Measurements from ENCODE around the gene ZNF653.
A peak's percentile ranks its signal among the peaks of the same experiment; 100 is the strongest.

The ZNF653 gene

GRCh38 chr19:11507370-11508078 is 1.9 kb upstream of the ZNF653 start:
- Histone ChIP-seq H3K36me3 (ENCODE audit: insufficient read depth, low read length) (no peaks in the 10 kb centered on the region), H3K4me2 (ENCODE audit: low read length) (no peak overlapping the region), H3K9me3 (replicated peaks; ENCODE audit: low read length) (no peaks in the 10 kb centered on the region), H3K27me3 (ENCODE audit: control insufficient read depth, insufficient read depth, low read length) (no peaks in the 10 kb centered on the region), H3K4me1 (ENCODE audit: control insufficient read depth, insufficient read depth, low read length) (peaks cover 12% of the 10 kb centered on the region), H3K4me3 (ENCODE audit: low read length) (no peak overlapping the region), H3K9ac (ENCODE audit: low read depth, low read length) (no peak overlapping the region)

- H3K4me2 ChIP-seq (ENCODE audit: low read length): peak overlapping the region; percentile 25
- no peaks in the 10 kb centered on the region for H3K9me3 ChIP-seq (replicated peaks; ENCODE audit: low read length)
- H3K4me1 ChIP-seq (ENCODE audit: control insufficient read depth, insufficient read depth, low read length): peaks cover 12% of the 10 kb centered on the region
- no peak overlapping the region for H3K9ac ChIP-seq (ENCODE audit: low read depth, low read length)
- no peak overlapping the region for H3K4me3 ChIP-seq (ENCODE audit: low read length)
- no peaks in the 10 kb centered on the region for H3K36me3 ChIP-seq (ENCODE audit: insufficient read depth, low read length)
- no peaks in the 10 kb centered on the region for H3K27me3 ChIP-seq (ENCODE audit: control insufficient read depth, insufficient read depth, low read length)
These were observed 1.3 kb upstream of the ZNF653 start for GRCh38 chr19:11506967-11507366.

GRCh38 chr19:11506101-11506555 is 489 bp upstream of the ZNF653 start:
- no peaks in the 10 kb centered on the region for H3K9me3 ChIP-seq (replicated peaks; ENCODE audit: low read length)
- H3K36me3 ChIP-seq (ENCODE audit: insufficient read depth, low read length): no peaks in the 10 kb centered on the region
- peak overlapping the region; percentile 92 for H3K9ac ChIP-seq (ENCODE audit: low read depth, low read length)
- peaks cover 12% of the 10 kb centered on the region for H3K4me1 ChIP-seq (ENCODE audit: control insufficient read depth, insufficient read depth, low read length)
- peak overlapping the region; percentile 99 for H3K4me2 ChIP-seq (ENCODE audit: low read length)
- no peaks in the 10 kb centered on the region for H3K27me3 ChIP-seq (ENCODE audit: control insufficient read depth, insufficient read depth, low read length)
- peak overlapping the region; percentile 97 for H3K4me3 ChIP-seq (ENCODE audit: low read length)

GRCh38 chr19:11505032-11505503 is 571 bp downstream of the ZNF653 start:
- Histone ChIP-seq H3K9ac (ENCODE audit: low read depth, low read length) (peak overlapping the region; percentile 92), H3K4me1 (ENCODE audit: control insufficient read depth, insufficient read depth, low read length) (peaks cover 12% of the 10 kb centered on the region), H3K36me3 (ENCODE audit: insufficient read depth, low read length) (no peaks in the 10 kb centered on the region), H3K4me2 (ENCODE audit: low read length) (peak overlapping the region; percentile 99), H3K9me3 (replicated peaks; ENCODE audit: low read length) (no peaks in the 10 kb centered on the region), H3K27me3 (ENCODE audit: control insufficient read depth, insufficient read depth, low read length) (no peaks in the 10 kb centered on the region), H3K4me3 (ENCODE audit: low read length) (peak overlapping the region; percentile 97)

- H3K4me3 ChIP-seq (ENCODE audit: low read length): peak overlapping the region; percentile 97
- H3K27me3 ChIP-seq (ENCODE audit: control insufficient read depth, insufficient read depth, low read length): no peaks in the 10 kb centered on the region
- H3K4me2 ChIP-seq (ENCODE audit: low read length): peak overlapping the region; percentile 99
- peaks cover 12% of the 10 kb centered on the region for H3K4me1 ChIP-seq (ENCODE audit: control insufficient read depth, insufficient read depth, low read length)
- no peaks in the 10 kb centered on the region for H3K9me3 ChIP-seq (replicated peaks; ENCODE audit: low read length)
- peak overlapping the region; percentile 92 for H3K9ac ChIP-seq (ENCODE audit: low read depth, low read length)
- no peaks in the 10 kb centered on the region for H3K36me3 ChIP-seq (ENCODE audit: insufficient read depth, low read length)
These were observed 1.1 kb downstream of the ZNF653 start for GRCh38 chr19:11504502-11505031.

- peaks cover 6% of the 10 kb centered on the region for H3K36me3 ChIP-seq (ENCODE audit: insufficient read depth, low read length)
- H3K9me3 ChIP-seq (replicated peaks; ENCODE audit: low read length): no peaks in the 10 kb centered on the region
- H3K4me3 ChIP-seq (ENCODE audit: low read length): no peak overlapping the region
- no peaks in the 10 kb centered on the region for H3K27me3 ChIP-seq (ENCODE audit: control insufficient read depth, insufficient read depth, low read length)
- H3K4me1 ChIP-seq (ENCODE audit: control insufficient read depth, insufficient read depth, low read length): peaks cover 10% of the 10 kb centered on the region
- H3K4me2 ChIP-seq (ENCODE audit: low read length): no peak overlapping the region
- H3K9ac ChIP-seq (ENCODE audit: low read depth, low read length): no peak overlapping the region
These were observed 5.7 kb downstream of the ZNF653 start for GRCh38 chr19:11499890-11500420.

- Histone ChIP-seq H3K36me3 (ENCODE audit: insufficient read depth, low read length) (peaks cover 6% of the 10 kb centered on the region), H3K27me3 (ENCODE audit: control insufficient read depth, insufficient read depth, low read length) (no peaks in the 10 kb centered on the region), H3K9ac (ENCODE audit: low read depth, low read length) (no peak overlapping the region), H3K4me1 (ENCODE audit: control insufficient read depth, insufficient read depth, low read length) (peaks cover 5% of the 10 kb centered on the region), H3K4me3 (ENCODE audit: low read length) (no peak overlapping the region), H3K4me2 (ENCODE audit: low read length) (no peak overlapping the region), H3K9me3 (replicated peaks; ENCODE audit: low read length) (no peaks in the 10 kb centered on the region)
These were observed 6.4 kb downstream of the ZNF653 start for GRCh38 chr19:11499220-11499726.

- Histone ChIP-seq H3K4me2 (ENCODE audit: low read length) (no peak overlapping the region), H3K9ac (ENCODE audit: low read depth, low read length) (no peak overlapping the region), H3K4me1 (ENCODE audit: control insufficient read depth, insufficient read depth, low read length) (peaks cover 5% of the 10 kb centered on the region), H3K4me3 (ENCODE audit: low read length) (no peak overlapping the region), H3K36me3 (ENCODE audit: insufficient read depth, low read length) (peaks cover 6% of the 10 kb centered on the region), H3K27me3 (ENCODE audit: control insufficient read depth, insufficient read depth, low read length) (no peaks in the 10 kb centered on the region), H3K9me3 (replicated peaks; ENCODE audit: low read length) (no peaks in the 10 kb centered on the region)
These were observed 9.1 kb downstream of the ZNF653 start for GRCh38 chr19:11496391-11497163.

GRCh38 chr19:11495885-11496284 is 9.8 kb downstream of the ZNF653 start:
- Histone ChIP-seq H3K36me3 (ENCODE audit: insufficient read depth, low read length) (peaks cover 6% of the 10 kb centered on the region), H3K27me3 (ENCODE audit: control insufficient read depth, insufficient read depth, low read length) (no peaks in the 10 kb centered on the region), H3K9me3 (replicated peaks; ENCODE audit: low read length) (no peaks in the 10 kb centered on the region), H3K9ac (ENCODE audit: low read depth, low read length) (no peak overlapping the region), H3K4me2 (ENCODE audit: low read length) (no peak overlapping the region), H3K4me3 (ENCODE audit: low read length) (no peak overlapping the region), H3K4me1 (ENCODE audit: control insufficient read depth, insufficient read depth, low read length) (peaks cover 5% of the 10 kb centered on the region)

- Histone ChIP-seq H3K4me1 (ENCODE audit: control insufficient read depth, insufficient read depth, low read length) (peaks cover 5% of the 10 kb centered on the region), H3K27me3 (ENCODE audit: control insufficient read depth, insufficient read depth, low read length) (no peaks in the 10 kb centered on the region), H3K36me3 (ENCODE audit: insufficient read depth, low read length) (peaks cover 6% of the 10 kb centered on the region), H3K9me3 (replicated peaks; ENCODE audit: low read length) (no peaks in the 10 kb centered on the region), H3K4me2 (ENCODE audit: low read length) (no peak overlapping the region), H3K9ac (ENCODE audit: low read depth, low read length) (no peak overlapping the region), H3K4me3 (ENCODE audit: low read length) (no peak overlapping the region)
These were observed 10.2 kb downstream of the ZNF653 start for GRCh38 chr19:11495481-11495880.

GRCh38 chr19:11494634-11495285 is 10.9 kb downstream of the ZNF653 start:
- no peaks in the 10 kb centered on the region for H3K9me3 ChIP-seq (replicated peaks; ENCODE audit: low read length)
- H3K4me3 ChIP-seq (ENCODE audit: low read length): no peak overlapping the region
- H3K4me2 ChIP-seq (ENCODE audit: low read length): no peak overlapping the region
- H3K9ac ChIP-seq (ENCODE audit: low read depth, low read length): no peak overlapping the region
- H3K4me1 ChIP-seq (ENCODE audit: control insufficient read depth, insufficient read depth, low read length): peaks cover 5% of the 10 kb centered on the region
- no peaks in the 10 kb centered on the region for H3K27me3 ChIP-seq (ENCODE audit: control insufficient read depth, insufficient read depth, low read length)
- peaks cover 6% of the 10 kb centered on the region for H3K36me3 ChIP-seq (ENCODE audit: insufficient read depth, low read length)
